Stimulated activated naive CD8-positive, alpha-beta T cell treated with anti-CD3 and anti-CD28 coated beads, Interleukin-15, Interleukin-2, amounts not matched to agents 100 ng/mL and 50 ng/mL, for 24 hours (primary cell): ENCODE results near the gene PCDHA6.
"Not testable (repeated sequence)": the region's sequence is repeated elsewhere in the genome, so short reads cannot be mapped to it uniquely, and the experiment has no call there.

Experiments used
- H3K27ac Mint-ChIP-seq: one replicate; pipeline ENCODE4 v1.8.0; 2021; ENCODE audit warnings: mild to moderate bottlenecking, mixed read lengths
- H3K27me3 Mint-ChIP-seq: one replicate; pipeline ENCODE4 v1.8.0; 2021; ENCODE audit warnings: mixed read lengths
- H3K36me3 Mint-ChIP-seq: one replicate; pipeline ENCODE4 v1.8.0; 2021; ENCODE audit warnings: low read depth, mixed read lengths
- H3K4me1 Mint-ChIP-seq: one replicate; pipeline ENCODE4 v1.8.0; 2021; ENCODE audit warnings: low read depth, mixed read lengths
- H3K4me3 Mint-ChIP-seq: one replicate; pipeline ENCODE4 v1.8.0; 2021; ENCODE audit warnings: mild to moderate bottlenecking, mixed read lengths
- H3K9me3 Mint-ChIP-seq: one replicate; pipeline ENCODE4 v1.8.0; 2021; ENCODE audit warnings: mixed read lengths

PCDHA6 gene

GRCh38 chr5:140827704-140828361, at the start of gene PCDHA6:
PCDHA6 (plus strand) TSS chr5:140827960; CDS start chr5:140828092, 132 bp downstream.
- Mint-ChIP-seq H3K4me1 (no peaks in the 10 kb centered on the region), H3K36me3 (peaks cover 9% of the 10 kb centered on the region), H3K9me3 (peaks cover 35% of the 10 kb centered on the region), H3K27me3 (peaks cover 55% of the 10 kb centered on the region), H3K27ac (no peak within 1 kb of the TSS), H3K4me3 (no peak within 1 kb of the TSS)

DNA sequence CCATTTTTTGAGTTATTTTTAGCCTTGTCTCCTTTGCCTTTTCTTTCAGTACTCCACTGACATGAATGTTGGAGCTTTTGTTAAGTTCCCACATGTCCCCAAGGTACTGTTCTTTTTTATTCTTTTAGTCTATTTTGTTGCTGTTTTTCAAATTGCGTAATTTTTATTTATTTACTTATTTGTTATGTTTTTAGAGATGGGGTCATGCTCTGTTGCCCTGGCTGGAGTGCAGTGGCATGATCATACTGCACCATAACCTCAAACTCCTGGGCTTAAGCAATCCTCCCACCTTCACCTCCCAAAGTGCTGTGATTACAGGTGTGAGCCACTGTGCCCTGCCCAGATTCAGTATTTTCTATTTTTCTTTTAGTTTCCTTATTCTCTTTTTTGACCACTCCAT, 47.2 kb upstream of the PCDHA6 start:
- Mint-ChIP-seq H3K4me1 (no peaks in the 10 kb centered on the region), H3K4me3 (no peak overlapping the region), H3K27me3 (peaks cover 13% of the 10 kb centered on the region), H3K36me3 (peaks cover 3% of the 10 kb centered on the region), H3K9me3 (peaks cover 70% of the 10 kb centered on the region), H3K27ac (no peak overlapping the region)

DNA sequence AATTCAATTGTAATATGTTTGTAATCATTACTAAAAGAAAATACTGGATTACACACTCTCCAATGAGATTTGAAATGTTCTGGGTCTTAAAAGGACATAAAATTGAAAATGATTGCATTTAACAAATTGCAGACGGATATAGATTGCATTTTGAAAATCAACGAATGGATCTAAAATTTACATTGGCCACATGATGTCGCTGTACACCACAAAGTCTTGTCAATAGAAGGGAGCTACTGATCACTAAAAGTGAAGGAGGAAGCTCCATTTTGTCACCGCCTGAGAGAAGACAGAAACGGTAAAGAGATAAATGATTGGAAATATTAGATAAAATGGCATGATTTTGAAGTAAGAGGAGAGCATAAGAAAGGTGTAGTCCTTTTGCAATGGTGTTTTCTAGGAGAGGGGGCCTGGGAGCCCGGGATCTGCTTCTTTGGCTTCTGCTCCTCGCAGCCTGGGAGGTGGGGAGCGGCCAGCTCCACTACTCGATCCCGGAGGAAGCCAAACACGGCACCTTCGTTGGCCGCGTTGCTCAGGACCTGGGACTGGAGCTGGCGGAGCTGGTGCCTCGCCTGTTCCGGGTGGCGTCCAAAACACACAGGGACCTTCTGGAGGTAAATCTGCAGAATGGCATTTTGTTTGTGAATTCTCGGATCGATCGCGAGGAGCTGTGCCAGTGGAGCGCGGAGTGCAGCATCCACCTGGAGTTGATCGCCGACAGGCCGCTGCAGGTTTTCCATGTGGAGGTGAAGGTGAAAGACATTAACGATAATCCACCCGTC, 41.7 kb upstream of the PCDHA6 start, which contains the start of gene PCDHA1:
TSS of gene PCDHA1 (plus strand) at position 236 of the 782 bp plus-strand sequence.
- Mint-ChIP-seq H3K27ac (no peak within 1 kb of the TSS), H3K36me3 (peaks cover 14% of the 10 kb centered on the region), H3K9me3 (peaks cover 51% of the 10 kb centered on the region), H3K4me1 (no peaks in the 10 kb centered on the region), H3K27me3 (peaks cover 36% of the 10 kb centered on the region), H3K4me3 (no peak within 1 kb of the TSS)

DNA sequence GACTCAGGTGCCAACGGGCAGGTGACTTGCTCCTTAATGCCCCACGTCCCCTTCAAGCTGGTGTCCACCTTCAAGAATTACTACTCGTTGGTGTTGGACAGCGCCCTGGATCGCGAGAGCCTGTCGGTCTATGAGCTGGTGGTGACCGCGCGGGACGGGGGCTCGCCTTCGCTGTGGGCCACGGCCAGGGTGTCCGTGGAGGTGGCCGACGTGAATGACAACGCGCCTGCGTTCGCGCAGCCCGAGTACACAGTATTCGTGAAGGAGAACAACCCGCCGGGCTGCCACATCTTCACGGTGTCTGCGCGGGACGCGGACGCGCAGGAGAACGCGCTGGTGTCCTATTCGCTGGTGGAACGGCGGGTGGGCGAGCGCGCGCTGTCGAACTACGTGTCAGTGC, 40.3 kb upstream of the PCDHA6 start:
- Mint-ChIP-seq H3K36me3 (peaks cover 14% of the 10 kb centered on the region), H3K9me3 (peaks cover 52% of the 10 kb centered on the region), H3K27me3 (peaks cover 44% of the 10 kb centered on the region)
- not testable (repeated sequence) for H3K4me3 Mint-ChIP-seq, H3K27ac Mint-ChIP-seq, H3K4me1 Mint-ChIP-seq

DNA sequence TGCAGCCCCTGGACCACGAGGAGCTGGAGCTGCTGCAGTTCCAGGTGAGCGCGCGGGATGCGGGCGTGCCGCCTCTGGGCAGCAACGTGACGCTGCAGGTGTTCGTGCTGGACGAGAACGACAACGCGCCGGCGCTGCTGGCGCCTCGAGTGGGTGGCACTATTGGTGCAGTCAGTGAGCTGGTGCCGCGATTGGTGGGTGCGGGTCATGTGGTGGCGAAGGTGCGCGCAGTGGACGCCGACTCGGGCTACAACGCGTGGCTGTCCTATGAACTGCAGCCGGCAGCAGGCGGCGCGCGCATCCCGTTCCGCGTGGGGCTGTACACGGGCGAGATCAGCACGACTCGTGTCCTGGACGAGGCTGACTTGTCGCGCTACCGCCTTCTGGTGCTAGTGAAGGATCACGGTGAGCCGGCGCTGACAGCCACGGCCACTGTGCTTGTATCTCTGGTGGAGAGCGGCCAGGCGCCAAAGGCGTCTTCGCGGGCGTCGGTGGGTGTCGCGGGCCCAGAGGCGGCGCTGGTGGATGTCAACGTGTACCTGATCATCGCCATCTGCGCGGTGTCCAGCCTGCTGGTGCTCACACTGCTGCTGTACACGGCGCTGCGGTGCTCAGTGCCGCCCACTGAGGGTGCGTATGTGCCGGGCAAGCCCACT, 39.8 kb upstream of the PCDHA6 start:
- H3K9me3 Mint-ChIP-seq, result peaks cover 49% of the 10 kb centered on the region
- not testable (repeated sequence) for H3K27ac Mint-ChIP-seq, H3K4me1 Mint-ChIP-seq, H3K4me3 Mint-ChIP-seq
- H3K36me3 Mint-ChIP-seq, result peaks cover 18% of the 10 kb centered on the region
- H3K27me3 Mint-ChIP-seq, result peaks cover 48% of the 10 kb centered on the region

- Mint-ChIP-seq H3K4me3 (no peak overlapping the region), H3K9me3 (peaks cover 49% of the 10 kb centered on the region), H3K27ac (no peak overlapping the region), H3K4me1 (no peaks in the 10 kb centered on the region), H3K36me3 (peaks cover 21% of the 10 kb centered on the region), H3K27me3 (peaks cover 54% of the 10 kb centered on the region)
Measured at GRCh38 chr5:140791089-140791488, 36.7 kb upstream of the PCDHA6 start.

DNA sequence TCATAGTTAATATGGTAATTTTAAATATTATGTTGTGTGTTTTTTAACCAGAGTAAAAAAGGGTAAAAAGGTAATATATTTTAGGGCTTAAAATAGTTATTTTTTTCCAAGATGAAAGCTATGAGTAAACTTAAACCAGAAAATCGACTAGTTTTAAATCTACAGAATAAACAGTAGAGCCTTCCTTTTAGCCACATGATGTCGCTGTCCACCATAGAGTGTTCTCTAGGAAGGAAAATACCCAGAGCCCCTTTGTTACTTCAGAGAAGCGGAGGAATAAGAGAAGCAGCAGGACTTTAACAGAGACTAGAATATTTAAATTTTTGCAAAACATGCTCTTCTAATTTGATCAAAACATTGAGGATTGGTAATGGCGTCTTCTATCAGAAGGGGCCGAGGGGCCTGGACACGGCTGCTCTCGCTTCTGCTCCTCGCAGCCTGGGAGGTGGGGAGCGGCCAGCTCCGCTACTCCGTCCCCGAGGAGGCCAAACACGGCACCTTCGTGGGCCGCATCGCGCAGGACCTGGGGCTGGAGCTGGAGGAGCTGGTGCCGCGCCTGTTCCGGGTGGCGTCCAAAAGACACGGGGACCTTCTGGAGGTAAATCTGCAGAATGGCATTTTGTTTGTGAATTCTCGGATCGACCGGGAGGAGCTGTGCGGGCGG, 33.0 kb upstream of the PCDHA6 start, which contains the start of gene PCDHA2:
TSS of gene PCDHA2 (plus strand) at position 258 of the 664 bp plus-strand sequence.
- no peak within 1 kb of the TSS for H3K4me3 Mint-ChIP-seq
- H3K36me3 Mint-ChIP-seq, result peaks cover 11% of the 10 kb centered on the region
- peaks cover 37% of the 10 kb centered on the region for H3K9me3 Mint-ChIP-seq
- no peak within 1 kb of the TSS for H3K27ac Mint-ChIP-seq
- H3K4me1 Mint-ChIP-seq, result no peaks in the 10 kb centered on the region
- peaks cover 44% of the 10 kb centered on the region for H3K27me3 Mint-ChIP-seq

- peaks cover 39% of the 10 kb centered on the region for H3K9me3 Mint-ChIP-seq
- H3K4me1 Mint-ChIP-seq, result no peaks in the 10 kb centered on the region
- peaks cover 15% of the 10 kb centered on the region for H3K36me3 Mint-ChIP-seq
- peaks cover 48% of the 10 kb centered on the region for H3K27me3 Mint-ChIP-seq
- no peak overlapping the region for H3K27ac Mint-ChIP-seq
- H3K4me3 Mint-ChIP-seq, result no peak overlapping the region
Measured at GRCh38 chr5:140795259-140795641, 32.5 kb upstream of the PCDHA6 start.

DNA sequence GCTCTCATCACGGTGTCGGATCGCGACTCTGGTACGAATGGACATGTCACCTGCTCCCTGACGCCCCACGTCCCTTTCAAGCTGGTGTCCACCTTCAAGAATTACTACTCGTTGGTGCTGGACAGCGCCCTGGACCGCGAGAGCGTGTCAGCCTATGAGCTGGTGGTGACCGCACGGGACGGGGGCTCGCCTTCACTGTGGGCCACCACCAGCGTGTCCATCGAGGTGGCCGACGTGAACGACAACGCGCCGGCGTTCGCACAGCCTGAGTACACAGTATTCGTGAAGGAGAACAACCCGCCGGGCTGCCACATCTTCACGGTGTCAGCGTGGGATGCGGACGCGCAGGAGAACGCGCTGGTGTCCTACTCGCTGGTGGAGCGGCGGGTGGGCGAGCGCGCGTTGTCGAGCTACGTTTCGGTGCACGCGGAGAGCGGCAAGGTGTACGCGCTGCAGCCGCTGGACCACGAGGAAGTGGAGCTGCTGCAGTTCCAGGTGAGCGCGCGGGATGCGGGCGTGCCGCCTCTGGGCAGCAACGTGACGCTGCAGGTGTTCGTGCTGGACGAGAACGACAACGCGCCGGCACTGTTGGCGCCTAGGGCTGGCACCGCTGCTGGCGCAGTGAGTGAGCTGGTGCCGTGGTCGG, 31.6 kb upstream of the PCDHA6 start:
- H3K27me3 Mint-ChIP-seq, result peaks cover 53% of the 10 kb centered on the region
- H3K4me3 Mint-ChIP-seq, result not testable (repeated sequence)

GRCh38 chr5:140796718-140797095, 31.1 kb upstream of the PCDHA6 start:
- peaks cover 21% of the 10 kb centered on the region for H3K36me3 Mint-ChIP-seq
- H3K9me3 Mint-ChIP-seq, result peaks cover 36% of the 10 kb centered on the region
- peaks cover 51% of the 10 kb centered on the region for H3K27me3 Mint-ChIP-seq
- no peaks in the 10 kb centered on the region for H3K4me1 Mint-ChIP-seq
- no peak overlapping the region for H3K27ac Mint-ChIP-seq
- H3K4me3 Mint-ChIP-seq, result no peak overlapping the region

More for the DNA sequence above, 31.6 kb upstream of the PCDHA6 start:
- Mint-ChIP-seq H3K9me3 (peaks cover 36% of the 10 kb centered on the region), H3K36me3 (peaks cover 18% of the 10 kb centered on the region)
- H3K27ac Mint-ChIP-seq, H3K4me1 Mint-ChIP-seq: not testable (repeated sequence)

- Mint-ChIP-seq H3K9me3 (peaks cover 32% of the 10 kb centered on the region), H3K4me1 (no peaks in the 10 kb centered on the region), H3K27ac (no peak within 1 kb of the TSS), H3K4me3 (no peak within 1 kb of the TSS), H3K27me3 (peaks cover 47% of the 10 kb centered on the region), H3K36me3 (peaks cover 16% of the 10 kb centered on the region)
Measured at GRCh38 chr5:140800816-140801493, 26.8 kb upstream of the PCDHA6 start, which contains the start of gene PCDHA3. PCDHA3 (plus strand) TSS chr5:140801057.

GRCh38 chr5:140801494-140801841, 26.3 kb upstream of the PCDHA6 start:
- peaks cover 32% of the 10 kb centered on the region for H3K9me3 Mint-ChIP-seq
- peaks cover 52% of the 10 kb centered on the region for H3K27me3 Mint-ChIP-seq
- H3K36me3 Mint-ChIP-seq, result peaks cover 16% of the 10 kb centered on the region
- no peak overlapping the region for H3K27ac Mint-ChIP-seq
- H3K4me1 Mint-ChIP-seq, result no peaks in the 10 kb centered on the region
- no peak overlapping the region for H3K4me3 Mint-ChIP-seq

- H3K27ac Mint-ChIP-seq, result not testable (repeated sequence)
- H3K27me3 Mint-ChIP-seq, result peaks cover 58% of the 10 kb centered on the region
Measured at GRCh38 chr5:140802381-140802780, 25.4 kb upstream of the PCDHA6 start.

DNA sequence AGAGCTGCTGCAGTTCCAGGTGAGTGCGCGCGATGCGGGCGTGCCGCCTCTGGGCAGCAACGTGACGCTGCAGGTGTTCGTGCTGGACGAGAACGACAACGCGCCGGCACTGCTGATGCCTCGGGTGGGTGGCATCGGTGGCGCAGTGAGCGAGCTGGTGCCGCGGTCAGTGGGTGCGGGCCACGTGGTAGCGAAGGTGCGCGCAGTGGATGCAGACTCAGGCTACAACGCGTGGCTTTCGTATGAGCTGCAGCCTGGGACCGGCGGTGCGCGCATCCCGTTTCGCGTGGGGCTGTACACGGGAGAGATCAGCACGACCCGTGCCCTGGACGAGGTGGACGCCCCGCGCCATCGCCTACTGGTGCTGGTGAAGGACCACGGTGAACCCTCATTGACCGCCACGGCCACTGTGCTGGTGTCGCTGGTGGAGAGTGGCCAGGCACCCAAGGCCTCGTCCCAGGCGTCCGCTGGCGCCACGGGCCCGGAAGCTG, 24.9 kb upstream of the PCDHA6 start:
- Mint-ChIP-seq H3K36me3 (peaks cover 20% of the 10 kb centered on the region), H3K27me3 (peaks cover 62% of the 10 kb centered on the region), H3K27ac (no peak overlapping the region), H3K4me1 (no peaks in the 10 kb centered on the region), H3K9me3 (peaks cover 40% of the 10 kb centered on the region), H3K4me3 (no peak overlapping the region)

More at GRCh38 chr5:140802381-140802780, 25.4 kb upstream of the PCDHA6 start:
- H3K4me1 Mint-ChIP-seq, H3K4me3 Mint-ChIP-seq: not testable (repeated sequence)
- H3K36me3 Mint-ChIP-seq, result peaks cover 20% of the 10 kb centered on the region
- peaks cover 36% of the 10 kb centered on the region for H3K9me3 Mint-ChIP-seq
